Activated T-helper 17 cell treated with anti-CD3 and anti-CD28 coated beads, Interleukin-2, amount 50 U/mL, for 72 hours (primary cell): Measurements from ENCODE around the gene ACBD4. TPM values are rescaled to one million over a fixed set of nuclear protein-coding genes. Genes with fewer than 3 reads are reported as not detected.

Experiments used
- ATAC-seq: fragments of 150-1000 bp; cut with Tn5 transposase; replicated peaks from 2 replicates; pipeline ENCODE4 v1.10.0; 2021; ENCODE audit warnings: mild to moderate bottlenecking, moderate library complexity
- H3K27ac Mint-ChIP-seq: one replicate; pipeline ENCODE4 v1.8.0; 2022; ENCODE audit warnings: mixed read lengths
- H3K27me3 Mint-ChIP-seq: one replicate; pipeline ENCODE4 v1.8.0; 2022; ENCODE audit warnings: mixed read lengths
- H3K36me3 Mint-ChIP-seq: one replicate; pipeline ENCODE4 v1.8.0; 2022; ENCODE audit warnings: low read depth, mild to moderate bottlenecking, mixed read lengths
- H3K4me1 Mint-ChIP-seq: one replicate; pipeline ENCODE4 v1.8.0; 2022; ENCODE audit warnings: mixed read lengths
- H3K4me3 Mint-ChIP-seq: one replicate; pipeline ENCODE4 v1.8.0; 2022; ENCODE audit warnings: mild to moderate bottlenecking, mixed read lengths
- H3K9me3 Mint-ChIP-seq: one replicate; pipeline ENCODE4 v1.8.0; 2022; ENCODE audit warnings: mixed read lengths
- total RNA-seq, 2 donors: library from RNA; stranded (reverse); gene quantifications; one replicate each; pipeline ENCODE4 v1.2.3, GENCODE V29; 2022

ACBD4 gene
- total RNA-seq, 2 donors from 2014 or later: 9.8 to 12.6 TPM

GRCh38 chr17:45162025-45162687 lies 26.7 kb downstream of the ACBD4 start:
- Mint-ChIP-seq H3K36me3 (peaks cover 35% of the 10 kb centered on the region), H3K9me3 (no peaks in the 10 kb centered on the region), H3K27me3 (no peaks in the 10 kb centered on the region), H3K27ac (peak overlapping the region; percentile 94), H3K4me3 (peak overlapping the region; percentile 96), H3K4me1 (peaks cover 16% of the 10 kb centered on the region)
- ATAC-seq: no peak

GRCh38 chr17:45164734-45165269 lies 29.3 kb downstream of the ACBD4 start:
- Mint-ChIP-seq H3K27me3 (no peaks in the 10 kb centered on the region), H3K4me1 (peaks cover 5% of the 10 kb centered on the region), H3K36me3 (peaks cover 17% of the 10 kb centered on the region), H3K4me3 (no peak overlapping the region), H3K9me3 (no peaks in the 10 kb centered on the region), H3K27ac (no peak overlapping the region)
- ATAC-seq: no peak

- H3K27me3 Mint-ChIP-seq: no peaks in the 10 kb centered on the region
- ATAC-seq: no peak
- no peak overlapping the region for H3K4me3 Mint-ChIP-seq
- no peaks in the 10 kb centered on the region for H3K36me3 Mint-ChIP-seq
- H3K4me1 Mint-ChIP-seq: peaks cover 10% of the 10 kb centered on the region
- no peak overlapping the region for H3K27ac Mint-ChIP-seq
- no peaks in the 10 kb centered on the region for H3K9me3 Mint-ChIP-seq
These were observed 33.7 kb downstream of the ACBD4 start for GRCh38 chr17:45168991-45169752.

- ATAC-seq: no peak
- Mint-ChIP-seq H3K27me3 (no peaks in the 10 kb centered on the region), H3K4me3 (no peak overlapping the region), H3K4me1 (peaks cover 5% of the 10 kb centered on the region), H3K9me3 (no peaks in the 10 kb centered on the region), H3K36me3 (no peaks in the 10 kb centered on the region), H3K27ac (no peak overlapping the region)
These were observed 34.9 kb downstream of the ACBD4 start for GRCh38 chr17:45170280-45170930.

GRCh38 chr17:45170931-45171337 lies 35.4 kb downstream of the ACBD4 start:
- Mint-ChIP-seq H3K9me3 (no peaks in the 10 kb centered on the region), H3K4me1 (peaks cover 5% of the 10 kb centered on the region), H3K27ac (peak overlapping the region; percentile 93), H3K27me3 (no peaks in the 10 kb centered on the region), H3K4me3 (peak overlapping the region; percentile 76), H3K36me3 (no peaks in the 10 kb centered on the region)
- ATAC-seq: no peak

- H3K9me3 Mint-ChIP-seq: no peaks in the 10 kb centered on the region
These were observed 36.1 kb downstream of the ACBD4 start for GRCh38 chr17:45171338-45172231.

GRCh38 chr17:45172232-45172540 lies 36.7 kb downstream of the ACBD4 start:
- Mint-ChIP-seq H3K27me3 (no peaks in the 10 kb centered on the region), H3K4me1 (peaks cover 5% of the 10 kb centered on the region), H3K27ac (peak overlapping the region; percentile 93), H3K36me3 (no peaks in the 10 kb centered on the region), H3K9me3 (no peaks in the 10 kb centered on the region), H3K4me3 (peak overlapping the region; percentile 76)
- ATAC-seq: no peak

More at GRCh38 chr17:45171338-45172231, 36.1 kb downstream of the ACBD4 start:
- Mint-ChIP-seq H3K4me1 (peaks cover 5% of the 10 kb centered on the region), H3K27ac (peak overlapping the region; percentile 93), H3K4me3 (peak overlapping the region; percentile 76), H3K36me3 (no peaks in the 10 kb centered on the region), H3K27me3 (no peaks in the 10 kb centered on the region)
- no peak for ATAC-seq

GRCh38 chr17:45172541-45173286 lies 37.2 kb downstream of the ACBD4 start:
- no peaks in the 10 kb centered on the region for H3K9me3 Mint-ChIP-seq
- no peaks in the 10 kb centered on the region for H3K36me3 Mint-ChIP-seq
- ATAC-seq: peak; percentile 75

GRCh38 chr17:45175759-45176115 lies 40.2 kb downstream of the ACBD4 start:
- ATAC-seq: no peak
- H3K4me1 Mint-ChIP-seq: peaks cover 5% of the 10 kb centered on the region
- no peaks in the 10 kb centered on the region for H3K27me3 Mint-ChIP-seq
- H3K4me3 Mint-ChIP-seq: no peak overlapping the region
- no peaks in the 10 kb centered on the region for H3K36me3 Mint-ChIP-seq
- no peaks in the 10 kb centered on the region for H3K9me3 Mint-ChIP-seq
- peak overlapping the region; percentile 52 for H3K27ac Mint-ChIP-seq

More at GRCh38 chr17:45172541-45173286, 37.2 kb downstream of the ACBD4 start:
- Mint-ChIP-seq H3K4me3 (peak overlapping the region; percentile 76), H3K27me3 (no peaks in the 10 kb centered on the region), H3K4me1 (peaks cover 5% of the 10 kb centered on the region), H3K27ac (peak overlapping the region; percentile 93)

- Mint-ChIP-seq H3K9me3 (no peaks in the 10 kb centered on the region), H3K4me1 (peaks cover 5% of the 10 kb centered on the region), H3K36me3 (no peaks in the 10 kb centered on the region), H3K27me3 (no peaks in the 10 kb centered on the region), H3K27ac (no peak overlapping the region), H3K4me3 (no peak overlapping the region)
- no peak for ATAC-seq
These were observed 42.1 kb downstream of the ACBD4 start for GRCh38 chr17:45177563-45177962.

- H3K27ac Mint-ChIP-seq: no peak overlapping the region
- no peaks in the 10 kb centered on the region for H3K9me3 Mint-ChIP-seq
- H3K36me3 Mint-ChIP-seq: no peaks in the 10 kb centered on the region
- H3K27me3 Mint-ChIP-seq: no peaks in the 10 kb centered on the region
- ATAC-seq: no peak
- H3K4me1 Mint-ChIP-seq: no peaks in the 10 kb centered on the region
- no peak overlapping the region for H3K4me3 Mint-ChIP-seq
These were observed 48.7 kb downstream of the ACBD4 start for GRCh38 chr17:45184144-45184543.

GRCh38 chr17:45186801-45187354 lies 51.4 kb downstream of the ACBD4 start:
- Mint-ChIP-seq H3K27me3 (no peaks in the 10 kb centered on the region), H3K4me3 (no peak overlapping the region), H3K27ac (no peak overlapping the region), H3K36me3 (no peaks in the 10 kb centered on the region), H3K9me3 (no peaks in the 10 kb centered on the region), H3K4me1 (no peaks in the 10 kb centered on the region)
- ATAC-seq: no peak

- H3K9me3 Mint-ChIP-seq: no peaks in the 10 kb centered on the region
- H3K4me3 Mint-ChIP-seq: no peak overlapping the region
- no peaks in the 10 kb centered on the region for H3K36me3 Mint-ChIP-seq
- no peaks in the 10 kb centered on the region for H3K4me1 Mint-ChIP-seq
- ATAC-seq: no peak
- H3K27ac Mint-ChIP-seq: no peak overlapping the region
- no peaks in the 10 kb centered on the region for H3K27me3 Mint-ChIP-seq
These were observed 53.5 kb downstream of the ACBD4 start for GRCh38 chr17:45189009-45189408.
